Panc1 (cell line): ENCODE data around the gene GAL3ST2. TPM values are rescaled to one million over a fixed set of nuclear protein-coding genes. Genes with fewer than 3 reads are reported as not detected.

Experiments used
- ATAC-seq: fragments of 200-7000 bp; cut with Tn5 transposase; 2 replicates; pipeline ENCODE4 v1.9.1; 2020; ENCODE audit warnings: mild to moderate bottlenecking, moderate library complexity
- BruUV-seq: library from RNA; stranded (reverse); fragments of 400-500 nt; replicated peaks from 2 replicates; lab custom pipeline; 2021; lab: Mats Ljungman, UMichigan
- CTCF ChIA-PET: fragments of 300-600 bp; sonication (Branson Sonifier 250); formaldehyde crosslinking; loops from one replicate; lab custom pipeline; 2022; ENCODE audit warnings: antibody characterized with exemption; lab: Charles Lee
- POLR2A ChIA-PET: fragments of 300-600 bp; sonication (Branson Sonifier 250); formaldehyde crosslinking; loops from one replicate; lab custom pipeline; 2022; ENCODE audit warnings: antibody characterized with exemption; lab: Charles Lee
- DNase-seq: peaks from one replicate; pipeline ENCODE4 v3.0.0-alpha.2; 2010; ENCODE audit warnings: low read depth, low spot score
- H3K27ac ChIP-seq: 2 replicates; pipeline ENCODE4 v1.5.1; 2011; ENCODE audit warnings: mild to moderate bottlenecking, low read length, inconsistent platforms
- H3K27me3 ChIP-seq: fragments of 200-500 bp; sonication (Bioruptor generic); 2 replicates; pipeline ENCODE4 v1.6.0; 2014; ENCODE audit warnings: low read length, inconsistent platforms; ENCODE audit not compliant: control insufficient read depth, insufficient read depth
- H3K36me3 ChIP-seq: fragments of 200-500 bp; sonication (Bioruptor generic); 2 replicates; pipeline ENCODE4 v1.5.1; 2014; ENCODE audit warnings: inconsistent platforms, mild to moderate bottlenecking, low read length, moderate library complexity; ENCODE audit not compliant: control insufficient read depth, insufficient read depth
- H3K4me1 ChIP-seq: 2 replicates; pipeline ENCODE4 v1.5.1; 2011; ENCODE audit warnings: inconsistent platforms, mild to moderate bottlenecking, low read length, moderate library complexity; ENCODE audit not compliant: control insufficient read depth, insufficient read depth
- H3K4me3 ChIP-seq, 2 experiments: 2 replicates each; pipeline ENCODE4 v1.5.1; 2011 to 2012; ENCODE audit warnings: low read depth in 2 of 2, low read length in 2 of 2, mild to moderate bottlenecking in 2 of 2, inconsistent platforms in 1 of 2, moderate library complexity in 1 of 2
- H3K9me3 ChIP-seq: fragments of 200-500 bp; sonication (Bioruptor generic); 2 replicates; pipeline ENCODE4 v1.5.1; 2014; ENCODE audit warnings: low read depth, mild to moderate bottlenecking, inconsistent platforms, low read length, moderate library complexity; ENCODE audit not compliant: control insufficient read depth, insufficient read depth
- CTCF ChIP-seq: fragments of 450-650 bp; IDR thresholded peaks from 2 replicates; pipeline ENCODE4 v1.5.1; 2017; ENCODE audit warnings: mild to moderate bottlenecking
- POLR2AphosphoS5 ChIP-seq: IDR thresholded peaks from 2 replicates; pipeline ENCODE4 v1.6.1; 2012; ENCODE audit warnings: mild to moderate bottlenecking, low read depth, low read length, moderate library complexity
- REST ChIP-seq, 2 experiments: IDR thresholded peaks; 2 replicates each; pipeline ENCODE4 v1.6.1; 2011 to 2012; ENCODE audit warnings: low read depth in 2 of 2, control low read depth in 1 of 2, low read length in 1 of 2, mild to moderate bottlenecking in 1 of 2, moderate library complexity in 1 of 2; ENCODE audit not compliant: insufficient read depth in 1 of 2
- SIN3A ChIP-seq: IDR thresholded peaks from 2 replicates; pipeline ENCODE4 v1.6.1; 2012; ENCODE audit warnings: low read depth, mild to moderate bottlenecking, low read length, moderate library complexity, borderline replicate concordance; ENCODE audit not compliant: insufficient read depth
- TCF7L2 ChIP-seq: IDR thresholded peaks from 2 replicates; pipeline ENCODE4 v1.6.1; 2011; ENCODE audit warnings: mild to moderate bottlenecking, low read depth, low read length, inconsistent platforms
- in situ Hi-C: cut with HindIII; loops from 2 replicates; pipeline ENCODE4 v1.10.0; 2016; ENCODE audit warnings: low sequenced_read_pairs, low pct_unique_long_range_greater_than_20kb
- intact Hi-C: fragments of 100-400 bp; cut with micrococcal nuclease; formaldehyde crosslinking; loops from one replicate; pipeline ENCODE4 v1.10.0; 2022; ENCODE audit not compliant: unreplicated experiment
- total RNA-seq: library from RNA; stranded (reverse); gene quantifications from one replicate; pipeline ENCODE4 v1.2.1, GENCODE V29; 2021; ENCODE audit not compliant: unreplicated experiment

Gene GAL3ST2
- total RNA-seq, 1 experiment from 2014 or later: 1.6 TPM

- Histone ChIP-seq H3K27ac (no peak overlapping the region), H3K9me3 (no peaks in the 10 kb centered on the region), H3K4me3 (no peak overlapping the region), H3K36me3 (no peaks in the 10 kb centered on the region), H3K27me3 (no peaks in the 10 kb centered on the region), H3K4me1 (peaks cover 6% of the 10 kb centered on the region)
- intact Hi-C loops (no loop called here), in situ Hi-C loops (no loop called here)
- BruUV-seq: no TSS peak
- no peak for ATAC-seq
- TF ChIP-seq CTCF (no peak), POLR2AphosphoS5 (no peak), TCF7L2 (no peak), SIN3A (no peak), REST (IDR thresholded peaks at IDR 0.05; ENCODE audit: insufficient read depth in 1 of 2, low read depth in 2 of 2, low read length in 1 of 2) (no peak)
- no peak for DNase-seq
- POLR2A ChIA-PET: no interaction called here
- CTCF ChIA-PET: interaction anchor here (0.9 kb wide), 1 partner anchor 19 kb away, joined by 6 read pairs; no protein-coding TSS in a partner anchor
Observed at GRCh38 chr2:241815477-241816430, 39.1 kb downstream of the GAL3ST2 start.

GRCh38 chr2:241816431-241817121 is 40.0 kb downstream of the GAL3ST2 start:
- intact Hi-C loops: no loop called here
- POLR2A ChIA-PET: no interaction called here
- CTCF ChIA-PET: no interaction called here
- no TSS peak for BruUV-seq
- Histone ChIP-seq H3K36me3 (no peaks in the 10 kb centered on the region), H3K27ac (no peak overlapping the region), H3K4me1 (peaks cover 3% of the 10 kb centered on the region; the same call in 1 of the 2 replicates), H3K4me3 (no peak overlapping the region), H3K27me3 (no peaks in the 10 kb centered on the region), H3K9me3 (no peaks in the 10 kb centered on the region)
- no peak for DNase-seq
- ATAC-seq: no peak
- in situ Hi-C loops: no loop called here
- TF ChIP-seq REST (IDR thresholded peaks at IDR 0.05; ENCODE audit: insufficient read depth in 1 of 2, low read depth in 2 of 2, low read length in 1 of 2) (no peak), TCF7L2 (no peak), POLR2AphosphoS5 (no peak), SIN3A (no peak)
